Stimulated activated CD4-positive, alpha-beta T cell treated with anti-CD3 and anti-CD28 coated beads, TNF-alpha, amount 100 ng/mL, for 24 hours (primary cell): ENCODE measurements around the gene SALL3.
"Not testable (repeated sequence)": the region's sequence is repeated elsewhere in the genome, so short reads cannot be mapped to it uniquely, and the experiment has no call there.

Experiments
- DNase-seq, 3 experiments: peaks; one replicate each; pipeline ENCODE4 v3.0.0-alpha.2; 2020; ENCODE audit warnings: low read depth in 3 of 3

The SALL3 gene

GRCh38 chr18:78979730-78980278 lies at the start of gene SALL3:
SALL3 (plus strand) TSS chr18:78979818; CDS start chr18:78980275, 457 bp downstream.
- DNase-seq: no peak

- no peak for DNase-seq
These were observed 47.3 kb upstream of the SALL3 start for GRCh38 chr18:78932281-78932680.

GRCh38 chr18:78934003-78934402 lies 45.6 kb upstream of the SALL3 start:
- DNase-seq: no peak

GRCh38 chr18:78934551-78935225 lies 44.9 kb upstream of the SALL3 start:
- no peak for DNase-seq

- no peak for DNase-seq
These were observed 44.2 kb upstream of the SALL3 start for GRCh38 chr18:78935406-78935805.

GRCh38 chr18:78936251-78937005 lies 43.2 kb upstream of the SALL3 start:
- no peak for DNase-seq

GRCh38 chr18:78937166-78937565 lies 42.5 kb upstream of the SALL3 start:
- no peak for DNase-seq

- peak in 1 of 3 experiments; percentile 21 for DNase-seq
These were observed 40.5 kb upstream of the SALL3 start for GRCh38 chr18:78939105-78939504.

GRCh38 chr18:78939734-78940494 lies 39.7 kb upstream of the SALL3 start:
- DNase-seq: no peak

GRCh38 chr18:78942236-78942635 lies 37.4 kb upstream of the SALL3 start:
- not testable (repeated sequence) for DNase-seq

- no peak for DNase-seq
These were observed 34.0 kb upstream of the SALL3 start for GRCh38 chr18:78945628-78946027.

- DNase-seq: no peak
These were observed 32.3 kb upstream of the SALL3 start for GRCh38 chr18:78947291-78947690.

GRCh38 chr18:78948221-78948620 lies 31.4 kb upstream of the SALL3 start:
- no peak for DNase-seq

- DNase-seq: no peak
These were observed 30.9 kb upstream of the SALL3 start for GRCh38 chr18:78948707-78949106.

GRCh38 chr18:78949216-78949615 lies 30.4 kb upstream of the SALL3 start:
- DNase-seq: no peak

- DNase-seq: no peak
These were observed 29.2 kb upstream of the SALL3 start for GRCh38 chr18:78950386-78950785.

GRCh38 chr18:78953566-78953965 lies 26.1 kb upstream of the SALL3 start:
- no peak for DNase-seq

- no peak for DNase-seq
These were observed 24.6 kb upstream of the SALL3 start for GRCh38 chr18:78955051-78955450.

- no peak for DNase-seq
These were observed 22.5 kb upstream of the SALL3 start for GRCh38 chr18:78957140-78957539.

GRCh38 chr18:78960709-78961108 lies 18.9 kb upstream of the SALL3 start:
- no peak for DNase-seq

GRCh38 chr18:78962098-78962497 lies 17.5 kb upstream of the SALL3 start:
- DNase-seq: no peak

GRCh38 chr18:78964727-78965126 lies 14.9 kb upstream of the SALL3 start:
- DNase-seq: not testable (repeated sequence)
